Left forelimb (tissue), 1 donor: ENCODE measurements around the gene MYOZ1.
"Not testable (repeated sequence)": the region's sequence is repeated elsewhere in the genome, so short reads cannot be mapped to it uniquely, and the experiment has no call there.

ENCODE experiments used
- DNase-seq: peaks from one replicate; pipeline ENCODE4 v3.0.0-alpha.2; 2018; ENCODE audit warnings: low spot score

Gene MYOZ1

GRCh38 chr10:73647211-73647874, 6.1 kb upstream of the MYOZ1 start:
- DNase-seq, result peak; percentile 84

GRCh38 chr10:73646598-73647041, 5.3 kb upstream of the MYOZ1 start:
- DNase-seq, result no peak

- no peak for DNase-seq
Measured at GRCh38 chr10:73645251-73645650, 4.0 kb upstream of the MYOZ1 start.

GRCh38 chr10:73644767-73645166, 3.5 kb upstream of the MYOZ1 start:
- no peak for DNase-seq

GRCh38 chr10:73644015-73644743, 2.9 kb upstream of the MYOZ1 start:
- DNase-seq, result no peak

GRCh38 chr10:73643362-73643761, 2.1 kb upstream of the MYOZ1 start:
- DNase-seq, result no peak

- DNase-seq, result no peak
Measured at GRCh38 chr10:73639286-73639685, 2.0 kb downstream of the MYOZ1 start.

- DNase-seq, result no peak
Measured at GRCh38 chr10:73635781-73636180, 5.5 kb downstream of the MYOZ1 start.

GRCh38 chr10:73634421-73634820, 6.9 kb downstream of the MYOZ1 start:
- no peak for DNase-seq

- no peak for DNase-seq
Measured at GRCh38 chr10:73629165-73629564, 12.1 kb downstream of the MYOZ1 start.

- no peak for DNase-seq
Measured at GRCh38 chr10:73628405-73628804, 12.9 kb downstream of the MYOZ1 start.

GRCh38 chr10:73627300-73627699, 14.0 kb downstream of the MYOZ1 start:
- DNase-seq, result no peak

- DNase-seq, result peak; percentile 92
Measured at GRCh38 chr10:73625884-73626752, 15.2 kb downstream of the MYOZ1 start.

GRCh38 chr10:73625004-73625883, 16.0 kb downstream of the MYOZ1 start:
- no peak for DNase-seq

- DNase-seq, result no peak
Measured at GRCh38 chr10:73623056-73623455, 18.2 kb downstream of the MYOZ1 start.

- DNase-seq, result not testable (repeated sequence)
Measured at GRCh38 chr10:73620974-73621373, 20.3 kb downstream of the MYOZ1 start.

GRCh38 chr10:73617143-73617542, 24.1 kb downstream of the MYOZ1 start:
- DNase-seq, result not testable (repeated sequence)

- no peak for DNase-seq
Measured at GRCh38 chr10:73614720-73615119, 26.6 kb downstream of the MYOZ1 start.

- no peak for DNase-seq
Measured at GRCh38 chr10:73609116-73609515, 32.2 kb downstream of the MYOZ1 start.

GRCh38 chr10:73601486-73601921, 39.8 kb downstream of the MYOZ1 start:
- DNase-seq, result no peak

- no peak for DNase-seq
Measured at GRCh38 chr10:73597346-73597745, 43.9 kb downstream of the MYOZ1 start.

- no peak for DNase-seq
Measured at GRCh38 chr10:73593812-73594211, 47.5 kb downstream of the MYOZ1 start.
